Measurements from ENCODE around the gene AFG1L. TPM values are rescaled to one million over a fixed set of nuclear protein-coding genes. Genes with fewer than 3 reads are reported as not detected.

AFG1L gene
- total and polyA plus RNA-seq, 8 donors, result 1.2 to 4.7 (median 3.8) TPM

DNA sequence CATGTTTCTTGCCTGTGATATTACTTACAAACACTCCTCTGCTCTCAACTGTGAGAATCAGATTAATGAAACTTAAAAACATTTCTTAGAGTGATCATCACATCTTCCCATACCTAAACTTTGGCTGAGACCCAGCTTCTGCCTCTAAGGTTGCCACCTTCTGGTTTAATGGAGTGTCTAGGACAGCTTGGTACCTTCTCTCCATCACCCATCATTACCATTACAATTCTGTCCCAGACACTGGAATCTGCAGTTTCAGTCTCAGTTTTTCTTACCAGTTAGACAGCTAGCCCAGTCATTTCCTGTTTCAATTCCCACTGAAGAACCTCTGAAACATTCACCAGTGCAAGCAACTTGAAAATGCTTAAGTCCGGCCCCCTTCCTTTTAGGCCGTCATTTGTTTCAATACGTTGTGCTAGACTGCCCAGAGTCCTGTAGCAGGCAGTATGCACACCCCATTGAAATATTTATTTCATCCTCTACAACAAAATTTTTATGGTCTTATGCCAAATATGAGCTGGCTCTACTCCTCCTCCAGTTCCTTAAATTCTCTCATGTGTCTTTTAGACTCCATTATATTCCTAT, 158.8 kb downstream of the AFG1L start:
- TF ChIP-seq, protein P1, sequence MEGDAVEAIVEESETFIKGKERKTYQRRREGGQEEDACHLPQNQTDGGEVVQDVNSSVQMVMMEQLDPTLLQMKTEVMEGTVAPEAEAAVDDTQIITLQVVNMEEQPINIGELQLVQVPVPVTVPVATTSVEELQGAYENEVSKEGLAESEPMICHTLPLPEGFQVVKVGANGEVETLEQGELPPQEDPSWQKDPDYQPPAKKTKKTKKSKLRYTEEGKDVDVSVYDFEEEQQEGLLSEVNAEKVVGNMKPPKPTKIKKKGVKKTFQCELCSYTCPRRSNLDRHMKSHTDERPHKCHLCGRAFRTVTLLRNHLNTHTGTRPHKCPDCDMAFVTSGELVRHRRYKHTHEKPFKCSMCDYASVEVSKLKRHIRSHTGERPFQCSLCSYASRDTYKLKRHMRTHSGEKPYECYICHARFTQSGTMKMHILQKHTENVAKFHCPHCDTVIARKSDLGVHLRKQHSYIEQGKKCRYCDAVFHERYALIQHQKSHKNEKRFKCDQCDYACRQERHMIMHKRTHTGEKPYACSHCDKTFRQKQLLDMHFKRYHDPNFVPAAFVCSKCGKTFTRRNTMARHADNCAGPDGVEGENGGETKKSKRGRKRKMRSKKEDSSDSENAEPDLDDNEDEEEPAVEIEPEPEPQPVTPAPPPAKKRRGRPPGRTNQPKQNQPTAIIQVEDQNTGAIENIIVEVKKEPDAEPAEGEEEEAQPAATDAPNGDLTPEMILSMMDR (IDR thresholded peaks at IDR 0.05), result no peak
- 84 to 95% methylated on average over 3 of the region's 3 CpGs for WGBS, 2 donors
- peak in 1 of 4 donors; percentile 44 for ATAC-seq

DNA sequence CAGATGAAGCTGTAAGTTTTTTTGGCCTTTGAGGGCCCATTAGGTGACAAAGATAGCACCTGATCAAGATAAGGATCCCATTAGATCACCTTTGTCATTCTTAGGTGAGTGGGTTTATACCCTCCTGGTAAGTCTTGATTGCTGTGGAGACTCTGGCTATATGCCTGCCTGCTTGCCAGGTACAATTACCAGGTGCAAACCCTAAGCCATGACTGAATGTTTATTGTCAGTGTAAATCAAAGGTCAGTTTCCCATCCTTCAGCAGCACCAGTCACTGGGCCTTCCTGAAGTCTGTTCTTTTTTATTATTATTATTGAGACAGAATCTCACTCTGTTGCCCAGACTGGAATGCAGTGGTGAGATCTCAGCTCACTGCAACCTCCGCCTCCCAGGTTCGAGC, 159.5 kb downstream of the AFG1L start:
- TF ChIP-seq, protein P1 (IDR thresholded peaks at IDR 0.05), result no peak
- H3K9me3 ChIP-seq, result no peaks in the 10 kb centered on the region
- intact Hi-C loops (cut with DNase I), result no loop called here
- no peaks in the 10 kb centered on the region for H3K36me3 ChIP-seq
- WGBS, 2 donors, result 96 to 97% methylated on average over 2 of the region's 2 CpGs
- no peaks in the 10 kb centered on the region for H3K27me3 ChIP-seq
- ATAC-seq (no peak), DNase-seq (no peak), FAIRE-seq (no peak)
- H3K4me3 ChIP-seq, result no peak overlapping the region
- no peak overlapping the region for H3K27ac ChIP-seq
- no peaks in the 10 kb centered on the region for H3K4me1 ChIP-seq

More for the DNA sequence above, 158.8 kb downstream of the AFG1L start:
- H3K4me1 ChIP-seq, result no peaks in the 10 kb centered on the region
- intact Hi-C loops (cut with DNase I), result no loop called here
- no peaks in the 10 kb centered on the region for H3K9me3 ChIP-seq
- no peaks in the 10 kb centered on the region for H3K27me3 ChIP-seq
- peak overlapping the region in 1 of 4 donors; percentile 2 for H3K27ac ChIP-seq
- FAIRE-seq (no peak), DNase-seq (no peak)
- H3K36me3 ChIP-seq, result no peaks in the 10 kb centered on the region
- H3K4me3 ChIP-seq, result no peak overlapping the region

DNA sequence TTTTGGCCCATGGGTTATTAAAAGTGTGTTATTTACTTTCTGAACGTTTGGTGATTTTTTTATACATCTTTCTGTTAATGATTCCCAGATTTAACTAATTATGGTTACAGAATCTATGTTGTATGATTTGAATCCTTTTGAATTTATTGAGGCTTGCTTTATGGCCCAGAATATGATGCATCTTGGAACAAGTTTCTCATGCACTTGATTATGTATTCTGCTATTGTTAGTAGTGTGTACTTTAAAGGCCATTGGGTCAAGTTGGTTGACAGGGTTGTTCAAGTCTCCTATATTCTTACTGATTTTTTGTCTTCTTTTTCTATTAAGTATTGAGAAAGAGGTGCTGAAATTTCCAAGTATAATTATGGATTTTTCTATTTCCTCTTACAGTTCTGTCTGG, 160.8 kb downstream of the AFG1L start:
- Histone ChIP-seq H3K27me3 (no peaks in the 10 kb centered on the region), H3K9me3 (no peaks in the 10 kb centered on the region), H3K4me3 (no peak overlapping the region), H3K4me1 (no peaks in the 10 kb centered on the region), H3K36me3 (no peaks in the 10 kb centered on the region), H3K27ac (no peak overlapping the region)
- DNase-seq (no peak), ATAC-seq (no peak), FAIRE-seq (peak; percentile 56)
- intact Hi-C loops (cut with DNase I), result no loop called here
- WGBS, 2 donors, result 10 to 14% methylated on average over 1 of the region's 1 CpG
- TF ChIP-seq, protein P1 (IDR thresholded peaks at IDR 0.05), result no peak

DNA sequence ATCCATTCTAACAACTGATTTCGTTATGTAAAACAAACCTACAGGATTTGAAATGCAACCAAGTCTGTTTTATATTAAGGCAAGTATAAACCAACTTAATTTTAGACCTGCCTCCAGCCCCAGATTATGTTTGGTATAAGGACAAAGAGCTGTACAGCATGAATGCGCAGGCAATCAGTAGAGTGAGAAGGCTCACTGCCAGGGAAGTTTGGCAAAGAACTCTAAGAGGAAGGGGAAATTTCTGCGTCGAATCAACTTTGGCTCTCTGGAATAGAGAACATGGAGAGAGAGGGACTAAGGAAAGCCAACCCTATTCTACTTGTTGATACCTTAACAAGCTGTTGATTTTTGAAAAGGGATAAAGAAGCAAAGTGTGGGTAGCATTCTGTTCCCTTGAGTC, 168.9 kb downstream of the AFG1L start:
- FAIRE-seq (no peak), ATAC-seq (peak in 3 of 4 donors; percentile 52 to 60 (median 53)), DNase-seq (no peak)
- Histone ChIP-seq H3K27me3 (no peaks in the 10 kb centered on the region), H3K4me3 (no peak overlapping the region), H3K27ac (no peak overlapping the region), H3K9me3 (no peaks in the 10 kb centered on the region), H3K36me3 (no peaks in the 10 kb centered on the region), H3K4me1 (peaks cover 0 to 10% (median 5%) of the 10 kb centered on the region in 3 donors)
- intact Hi-C loops (cut with DNase I), result no loop called here
- TF ChIP-seq, protein P1 (IDR thresholded peaks at IDR 0.05), result no peak
- 37 to 42% methylated on average over 4 of the region's 4 CpGs for WGBS, 2 donors

DNA sequence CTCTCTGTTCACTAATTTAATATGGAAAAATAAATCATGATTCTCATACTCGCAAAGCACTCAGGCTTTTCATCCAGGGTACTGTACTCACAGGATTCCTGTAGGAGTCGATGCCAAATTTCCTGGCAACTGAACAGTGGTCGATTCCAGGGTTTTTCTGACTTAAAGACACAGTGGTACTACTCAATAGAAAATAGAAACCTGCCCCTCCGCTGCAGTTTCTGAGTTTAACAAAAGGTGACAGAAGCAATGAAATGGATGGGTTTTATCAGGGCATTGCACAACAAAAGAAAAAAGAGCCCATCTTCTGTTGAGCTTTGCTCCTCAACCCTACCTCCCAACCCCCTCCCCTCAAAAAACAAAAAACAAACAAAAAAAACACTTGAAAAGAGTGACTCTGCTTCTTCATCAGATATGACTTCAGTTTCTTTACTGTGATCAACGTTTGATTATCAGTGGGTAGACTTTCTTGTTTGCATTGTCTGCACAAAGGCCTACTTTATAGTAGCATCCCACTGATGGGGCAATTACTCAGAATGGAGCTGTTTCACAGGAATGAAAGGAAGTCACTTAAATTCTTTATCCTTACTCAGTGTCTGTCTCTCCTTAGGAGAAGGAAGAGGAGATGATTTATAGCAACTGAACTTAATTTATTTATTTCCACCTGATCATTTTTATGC, 169.7 kb downstream of the AFG1L start:
- Histone ChIP-seq H3K27me3 (no peaks in the 10 kb centered on the region), H3K27ac (no peak overlapping the region)
- no peak for FAIRE-seq

More for the DNA sequence above, 169.7 kb downstream of the AFG1L start:
- H3K9me3 ChIP-seq, result no peaks in the 10 kb centered on the region
- TF ChIP-seq, protein P1 (IDR thresholded peaks at IDR 0.05), result no peak
- intact Hi-C loops (cut with DNase I), result no loop called here
- ATAC-seq (no peak), DNase-seq (no peak)
- no peaks in the 10 kb centered on the region for H3K36me3 ChIP-seq
- H3K4me3 ChIP-seq, result no peak overlapping the region
- WGBS, 2 donors, result 33 to 35% methylated on average over 5 of the region's 5 CpGs
- peaks cover 0 to 10% (median 5%) of the 10 kb centered on the region in 3 donors for H3K4me1 ChIP-seq

Measured in pancreas (tissue), 10 donors.